Stimulated activated naive CD8-positive, alpha-beta T cell treated with anti-CD3 and anti-CD28 coated beads, Interleukin-15, Interleukin-2, amounts not matched to agents 100 ng/mL and 50 ng/mL, for 24 hours (primary cell): ENCODE data around the gene NUDT9.
"Not testable (repeated sequence)": the region's sequence is repeated elsewhere in the genome, so short reads cannot be mapped to it uniquely, and the experiment has no call there.

Experiments used
- H3K27ac Mint-ChIP-seq: one replicate; pipeline ENCODE4 v1.8.0; 2021; ENCODE audit warnings: mild to moderate bottlenecking, mixed read lengths
- H3K27me3 Mint-ChIP-seq: one replicate; pipeline ENCODE4 v1.8.0; 2021; ENCODE audit warnings: mixed read lengths
- H3K36me3 Mint-ChIP-seq: one replicate; pipeline ENCODE4 v1.8.0; 2021; ENCODE audit warnings: low read depth, mixed read lengths
- H3K4me1 Mint-ChIP-seq: one replicate; pipeline ENCODE4 v1.8.0; 2021; ENCODE audit warnings: low read depth, mixed read lengths
- H3K4me3 Mint-ChIP-seq: one replicate; pipeline ENCODE4 v1.8.0; 2021; ENCODE audit warnings: mild to moderate bottlenecking, mixed read lengths
- H3K9me3 Mint-ChIP-seq: one replicate; pipeline ENCODE4 v1.8.0; 2021; ENCODE audit warnings: mixed read lengths

Gene NUDT9

GRCh38 chr4:87422104-87423052 is at the start of gene NUDT9:
Gene NUDT9, plus strand, starts transcription at chr4:87422573. Its CDS starts 333 bp downstream, at chr4:87422906.
- Mint-ChIP-seq H3K4me1 (peaks cover 43% of the 10 kb centered on the region), H3K27ac (peak within 1 kb of the TSS; percentile 98), H3K36me3 (peaks cover 4% of the 10 kb centered on the region), H3K4me3 (peak within 1 kb of the TSS; percentile 98), H3K9me3 (no peaks in the 10 kb centered on the region), H3K27me3 (no peaks in the 10 kb centered on the region)

DNA sequence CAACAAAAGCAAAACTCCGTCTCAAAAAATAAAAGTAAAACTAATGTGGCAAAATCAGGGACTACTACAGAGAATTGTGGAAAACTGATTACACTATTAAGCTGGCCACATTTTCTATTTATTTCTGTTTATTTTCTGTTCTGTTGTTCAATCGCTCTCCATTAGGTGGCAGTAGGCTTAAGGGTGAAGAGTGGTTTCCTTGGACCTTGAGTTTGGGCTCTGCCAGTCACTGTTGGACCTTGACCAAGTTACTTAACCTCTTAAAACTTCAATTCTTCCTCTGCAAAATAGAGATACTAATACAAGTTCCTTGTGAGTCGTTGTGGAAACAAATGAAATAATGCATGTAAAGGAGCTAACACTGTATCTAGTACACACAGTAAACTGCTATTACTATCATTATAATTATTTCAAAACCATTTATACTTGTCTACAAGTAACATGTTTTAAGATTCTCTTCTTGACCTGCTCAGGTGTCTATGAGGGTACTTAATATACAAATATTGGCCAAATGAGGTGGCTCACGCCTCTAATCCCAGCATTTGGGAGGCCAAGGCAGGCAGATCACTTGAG is 46.6 kb upstream of the NUDT9 start:
- Mint-ChIP-seq H3K27me3 (no peaks in the 10 kb centered on the region), H3K27ac (no peak overlapping the region), H3K4me3 (no peak overlapping the region), H3K9me3 (no peaks in the 10 kb centered on the region), H3K4me1 (no peaks in the 10 kb centered on the region), H3K36me3 (peaks cover 20% of the 10 kb centered on the region)

DNA sequence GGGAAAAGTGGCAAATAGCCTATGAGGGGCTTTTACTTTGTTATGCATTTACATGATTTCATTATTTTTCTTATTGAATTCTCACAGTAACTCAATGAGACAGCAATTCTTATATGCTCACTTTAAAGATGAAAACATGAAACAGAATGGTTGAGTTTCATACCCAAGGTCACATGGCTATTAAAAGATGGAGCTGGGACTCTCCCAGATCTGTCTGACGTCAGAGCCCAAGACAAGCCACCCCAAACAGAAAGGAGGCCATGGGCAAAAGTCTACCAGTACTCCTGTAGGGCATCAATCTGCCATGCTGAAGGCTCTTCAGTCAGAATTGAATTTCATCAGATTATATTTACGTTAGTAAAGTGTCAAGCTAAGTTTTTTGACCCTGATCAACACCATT is 44.6 kb upstream of the NUDT9 start:
- no peak overlapping the region for H3K4me3 Mint-ChIP-seq
- peaks cover 11% of the 10 kb centered on the region for H3K36me3 Mint-ChIP-seq
- H3K27ac Mint-ChIP-seq: no peak overlapping the region
- peaks cover 3% of the 10 kb centered on the region for H3K4me1 Mint-ChIP-seq
- H3K27me3 Mint-ChIP-seq: no peaks in the 10 kb centered on the region
- no peaks in the 10 kb centered on the region for H3K9me3 Mint-ChIP-seq

DNA sequence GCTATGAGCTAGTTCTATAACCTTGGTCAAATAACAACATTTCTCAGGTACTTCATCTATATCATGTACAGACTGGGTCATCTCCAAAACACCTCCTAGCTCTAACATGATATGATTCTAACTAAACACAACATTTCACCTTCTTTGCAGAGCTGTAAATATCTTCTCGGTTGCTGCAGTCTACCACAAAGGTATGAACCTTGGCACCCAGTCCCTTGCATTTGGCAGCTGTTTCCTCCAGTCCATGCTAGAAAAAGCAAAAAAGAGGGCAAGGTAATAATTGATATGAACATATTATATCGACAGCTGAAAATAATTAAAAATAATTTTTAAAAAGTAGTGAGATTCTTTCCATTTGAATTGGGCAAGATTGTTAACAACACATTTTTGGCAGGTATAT is 40.3 kb upstream of the NUDT9 start:
- H3K36me3 Mint-ChIP-seq: peaks cover 25% of the 10 kb centered on the region
- no peaks in the 10 kb centered on the region for H3K27me3 Mint-ChIP-seq
- peaks cover 4% of the 10 kb centered on the region for H3K9me3 Mint-ChIP-seq
- no peak overlapping the region for H3K4me3 Mint-ChIP-seq
- H3K4me1 Mint-ChIP-seq: peaks cover 37% of the 10 kb centered on the region
- no peak overlapping the region for H3K27ac Mint-ChIP-seq

DNA sequence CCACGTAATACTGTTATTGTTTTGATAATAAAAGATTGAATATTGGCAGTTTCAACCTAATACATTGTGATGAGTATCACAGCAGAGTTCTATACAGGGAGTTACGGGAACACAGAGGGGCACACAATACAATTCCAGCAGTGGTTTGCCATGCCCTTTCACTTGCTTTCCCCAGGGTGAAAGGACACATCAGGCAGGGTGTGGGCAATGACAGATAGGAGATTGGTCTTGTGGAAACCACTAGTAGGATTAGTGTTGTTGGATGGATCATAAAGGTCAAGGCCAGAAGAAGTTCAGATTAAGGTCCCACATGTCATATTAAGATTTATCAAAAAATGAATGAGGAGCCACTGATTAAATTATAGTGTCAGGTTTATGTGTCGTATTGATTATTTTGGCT is 39.4 kb upstream of the NUDT9 start:
- H3K4me1 Mint-ChIP-seq: peaks cover 44% of the 10 kb centered on the region
- H3K27ac Mint-ChIP-seq: no peak overlapping the region
- no peak overlapping the region for H3K4me3 Mint-ChIP-seq
- H3K9me3 Mint-ChIP-seq: peaks cover 4% of the 10 kb centered on the region
- no peaks in the 10 kb centered on the region for H3K27me3 Mint-ChIP-seq
- H3K36me3 Mint-ChIP-seq: peaks cover 25% of the 10 kb centered on the region

DNA sequence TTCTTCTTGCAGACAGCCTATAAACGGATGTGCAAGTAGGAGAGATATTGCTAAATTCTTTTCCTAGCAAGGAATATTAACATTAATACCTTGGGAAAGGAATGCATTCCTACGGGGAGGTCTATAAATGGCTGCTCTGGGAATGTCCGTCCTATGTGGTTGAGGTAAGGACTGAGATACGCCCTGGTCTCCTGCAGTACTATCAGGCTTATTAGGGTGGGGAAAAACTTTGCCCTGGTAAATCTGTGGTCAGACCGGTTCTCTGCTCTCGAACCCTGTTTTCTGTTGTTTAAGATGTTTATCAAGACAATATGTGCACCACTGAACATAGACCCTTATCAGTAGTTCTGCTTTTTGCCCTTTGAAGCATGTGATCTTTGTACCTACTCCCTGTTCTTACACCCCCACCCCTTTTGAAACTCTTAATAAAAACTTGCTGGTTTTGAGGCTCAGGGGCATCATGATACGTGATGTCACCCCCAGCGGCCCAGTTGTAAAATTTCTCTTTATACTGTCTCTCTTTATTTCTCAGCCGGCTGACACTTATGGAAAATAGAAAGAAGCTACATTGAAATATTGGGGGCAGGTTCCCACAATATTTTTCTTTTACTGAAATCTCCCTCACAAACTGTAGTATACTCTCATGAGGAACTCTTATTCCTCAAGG is 37.8 kb upstream of the NUDT9 start:
- not testable (repeated sequence) for H3K4me3 Mint-ChIP-seq, H3K9me3 Mint-ChIP-seq, H3K27ac Mint-ChIP-seq, H3K27me3 Mint-ChIP-seq
- Mint-ChIP-seq H3K4me1 (peaks cover 58% of the 10 kb centered on the region), H3K36me3 (peaks cover 25% of the 10 kb centered on the region)

DNA sequence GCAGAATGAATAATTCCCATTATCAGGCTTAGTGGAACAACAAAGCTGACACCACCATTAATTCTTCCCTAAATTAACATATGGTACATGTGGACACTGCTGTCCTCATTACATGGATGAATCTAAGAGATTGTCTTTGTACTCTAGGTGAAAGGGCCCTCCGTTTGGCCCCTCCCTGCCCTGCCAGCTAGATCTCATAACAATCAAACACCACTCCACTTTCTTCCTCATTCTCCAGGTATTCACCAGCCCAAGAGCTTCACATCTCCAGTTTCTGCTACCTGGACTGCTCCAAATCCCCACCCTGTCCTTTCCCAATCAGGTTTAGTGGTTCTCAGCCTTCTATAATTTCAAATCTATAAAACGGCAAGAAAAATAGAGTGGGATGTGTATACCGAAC is 35.1 kb upstream of the NUDT9 start:
- no peaks in the 10 kb centered on the region for H3K27me3 Mint-ChIP-seq
- no peak overlapping the region for H3K27ac Mint-ChIP-seq
- peaks cover 65% of the 10 kb centered on the region for H3K4me1 Mint-ChIP-seq
- H3K9me3 Mint-ChIP-seq: peaks cover 4% of the 10 kb centered on the region
- H3K4me3 Mint-ChIP-seq: no peak overlapping the region
- peaks cover 21% of the 10 kb centered on the region for H3K36me3 Mint-ChIP-seq

GRCh38 chr4:87388901-87389300 is 33.5 kb upstream of the NUDT9 start:
- H3K27me3 Mint-ChIP-seq: no peaks in the 10 kb centered on the region
- H3K9me3 Mint-ChIP-seq: peaks cover 4% of the 10 kb centered on the region
- H3K27ac Mint-ChIP-seq: peak overlapping the region; percentile 55
- peaks cover 51% of the 10 kb centered on the region for H3K4me1 Mint-ChIP-seq
- peak overlapping the region; percentile 66 for H3K4me3 Mint-ChIP-seq
- peaks cover 17% of the 10 kb centered on the region for H3K36me3 Mint-ChIP-seq

DNA sequence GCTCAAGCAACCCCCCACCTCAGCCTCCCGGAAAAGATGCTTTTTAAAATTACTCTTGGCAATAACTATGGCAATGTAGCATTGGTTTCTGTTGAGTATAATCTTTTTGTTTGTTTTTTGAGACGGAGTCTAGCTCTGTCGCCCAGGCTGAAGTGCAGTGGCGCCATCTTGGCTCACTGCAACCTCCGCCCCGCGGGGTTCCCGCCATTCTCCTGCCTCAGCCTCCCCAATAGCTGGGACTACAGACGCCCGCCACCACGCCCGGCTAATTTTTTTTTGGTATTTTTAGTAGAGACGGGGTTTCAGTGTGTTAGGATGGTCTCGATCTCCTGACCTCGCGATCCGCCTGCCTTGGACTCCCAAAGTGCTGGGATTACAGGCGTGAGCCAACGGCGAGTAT is 32.3 kb upstream of the NUDT9 start:
- H3K9me3 Mint-ChIP-seq, H3K27me3 Mint-ChIP-seq: not testable (repeated sequence)
- Mint-ChIP-seq H3K4me3 (peak overlapping the region; percentile 96), H3K27ac (peak overlapping the region; percentile 90), H3K36me3 (peaks cover 12% of the 10 kb centered on the region), H3K4me1 (peaks cover 46% of the 10 kb centered on the region)

GRCh38 chr4:87390551-87390890 is 31.9 kb upstream of the NUDT9 start:
- Mint-ChIP-seq H3K36me3 (peaks cover 9% of the 10 kb centered on the region), H3K4me3 (peak overlapping the region; percentile 96), H3K27me3 (no peaks in the 10 kb centered on the region), H3K9me3 (no peaks in the 10 kb centered on the region), H3K4me1 (peaks cover 47% of the 10 kb centered on the region), H3K27ac (peak overlapping the region; percentile 90)

GRCh38 chr4:87390891-87391575 is 31.3 kb upstream of the NUDT9 start, which contains the start of gene HSD17B11:
Gene HSD17B11, minus strand, starts transcription at chr4:87391188. Its CDS starts 118 bp downstream, at chr4:87391070.
- H3K36me3 Mint-ChIP-seq: peaks cover 8% of the 10 kb centered on the region
- peaks cover 45% of the 10 kb centered on the region for H3K4me1 Mint-ChIP-seq
- H3K4me3 Mint-ChIP-seq: peak within 1 kb of the TSS; percentile 96
- peak within 1 kb of the TSS; percentile 90 for H3K27ac Mint-ChIP-seq
- H3K9me3 Mint-ChIP-seq: no peaks in the 10 kb centered on the region
- H3K27me3 Mint-ChIP-seq: no peaks in the 10 kb centered on the region

GRCh38 chr4:87391576-87392054 is 30.8 kb upstream of the NUDT9 start:
- H3K4me1 Mint-ChIP-seq: peaks cover 39% of the 10 kb centered on the region
- H3K27me3 Mint-ChIP-seq: no peaks in the 10 kb centered on the region
- H3K27ac Mint-ChIP-seq: peak overlapping the region; percentile 90
- peaks cover 2% of the 10 kb centered on the region for H3K36me3 Mint-ChIP-seq
- peak overlapping the region; percentile 96 for H3K4me3 Mint-ChIP-seq
- no peaks in the 10 kb centered on the region for H3K9me3 Mint-ChIP-seq

GRCh38 chr4:87392183-87392582 is 30.2 kb upstream of the NUDT9 start:
- Mint-ChIP-seq H3K9me3 (no peaks in the 10 kb centered on the region), H3K36me3 (no peaks in the 10 kb centered on the region), H3K27ac (no peak overlapping the region), H3K4me3 (peak overlapping the region; percentile 5), H3K27me3 (no peaks in the 10 kb centered on the region), H3K4me1 (peaks cover 34% of the 10 kb centered on the region)

DNA sequence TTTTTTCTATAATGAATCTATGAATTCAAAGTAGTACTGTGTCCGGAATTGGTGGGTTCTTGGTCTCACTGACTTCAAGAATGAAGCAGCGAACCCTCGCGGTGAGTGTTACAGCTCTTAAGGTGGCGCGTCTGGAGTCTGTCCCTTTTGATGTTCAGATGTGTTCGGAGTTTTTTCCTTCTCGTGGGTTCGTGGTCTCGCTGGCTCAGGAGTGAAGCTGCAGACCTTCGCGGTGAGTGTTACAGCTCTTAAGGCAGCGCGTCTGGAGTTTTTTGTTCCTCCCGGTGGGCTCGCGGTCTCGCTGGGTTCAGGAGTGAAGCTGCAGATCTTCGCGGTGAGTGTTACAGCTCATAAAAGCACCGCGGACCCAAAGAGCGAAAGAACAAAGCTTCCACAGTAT is 27.3 kb upstream of the NUDT9 start:
- peak overlapping the region; percentile 63 for H3K27ac Mint-ChIP-seq
- not testable (repeated sequence) for H3K36me3 Mint-ChIP-seq, H3K27me3 Mint-ChIP-seq, H3K9me3 Mint-ChIP-seq, H3K4me1 Mint-ChIP-seq
- H3K4me3 Mint-ChIP-seq: peak overlapping the region; percentile 71
